ENCODE data around the gene CD209.
A peak's percentile ranks its signal among the peaks of the same experiment; 100 is the strongest.
"Not testable (repeated sequence)": the region's sequence is repeated elsewhere in the genome, so short reads cannot be mapped to it uniquely, and the experiment has no call there.

The CD209 gene
- 3.2 to 26.7 (median 8.6) reads per million in 17 experiments for total RNA-seq

DNA sequence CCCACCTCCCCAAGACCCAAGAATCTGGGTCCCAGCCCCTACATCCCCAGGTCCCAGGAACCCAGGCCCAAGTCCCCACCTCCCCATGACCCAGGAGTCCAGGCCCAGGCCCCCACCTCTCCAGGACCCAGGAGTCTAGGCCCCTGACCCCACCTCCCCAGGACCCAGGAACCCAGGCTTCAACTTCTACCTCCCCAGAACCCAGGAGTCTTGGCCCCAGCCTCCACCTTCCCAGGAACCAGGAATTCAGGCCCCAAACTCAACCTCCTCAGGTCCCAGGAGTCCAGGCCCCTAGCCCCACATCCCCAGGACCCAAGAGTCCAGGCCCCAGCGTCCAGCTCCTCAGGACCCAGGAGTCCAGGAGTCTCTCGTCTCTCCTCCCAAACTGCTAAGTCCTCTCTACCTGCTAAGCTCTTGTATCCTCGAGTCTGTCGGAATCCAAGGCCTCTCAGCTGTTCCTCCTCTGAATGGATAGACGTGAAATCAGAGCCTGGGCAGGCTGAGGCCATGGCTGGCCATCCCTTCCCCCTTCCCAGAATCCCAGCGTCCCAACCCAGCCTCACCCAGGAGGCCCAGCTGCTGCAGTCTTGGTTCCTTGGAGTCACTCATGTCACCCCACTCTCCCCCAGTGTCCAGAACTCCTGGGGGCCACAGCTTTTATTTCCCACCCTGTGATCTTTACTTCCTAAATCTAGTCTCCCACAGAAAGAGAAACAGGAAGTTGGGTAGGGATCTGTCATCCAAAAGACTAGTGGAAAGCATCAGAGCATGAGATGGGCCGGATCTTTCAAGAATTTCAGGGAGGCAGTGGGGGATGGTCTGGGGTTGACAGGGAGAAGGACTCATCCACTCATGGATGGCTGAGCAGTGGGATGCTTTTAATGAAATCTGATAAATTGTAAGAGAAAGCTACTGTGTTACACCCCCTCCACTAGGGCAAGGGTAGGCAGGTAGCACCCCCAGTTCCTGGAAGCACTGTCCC, at the start of gene CD209:
TSS of gene CD209 (minus strand) at position 632 of the 982 bp plus-strand sequence. CDS start at position 609, 23 bp downstream.
- peak; percentile 78 to 90 (median 86) for DNase-seq

DNA sequence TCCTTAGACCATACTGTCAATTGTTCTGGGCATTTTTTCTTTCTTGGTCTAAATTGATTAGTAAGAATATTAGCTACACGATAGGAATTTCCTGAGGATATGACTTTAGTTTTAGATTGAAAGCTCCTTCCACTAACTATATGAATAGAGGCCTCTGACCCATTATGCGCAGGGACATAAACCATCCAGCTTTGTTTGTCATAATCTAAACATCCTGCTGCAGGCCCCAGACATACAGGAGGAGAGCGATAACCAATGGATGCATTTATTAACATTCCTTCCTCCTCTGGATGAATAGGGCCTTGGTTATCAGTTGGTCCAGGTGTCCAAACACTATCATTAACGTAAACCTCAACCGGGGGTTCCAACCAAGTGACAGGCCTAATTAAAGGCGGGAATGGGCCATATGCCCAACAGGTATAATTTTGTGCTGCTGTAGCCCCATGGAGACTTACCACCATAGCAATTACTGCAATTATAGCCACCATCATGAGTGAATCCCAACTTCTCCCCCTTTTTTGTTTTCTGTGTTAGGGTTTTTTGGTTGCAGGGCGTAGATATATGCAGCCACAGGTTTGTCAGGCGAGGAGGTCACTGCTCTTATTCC, 48.3 kb upstream of the CD209 start:
- DNase-seq: no peak

GRCh38 chr19:7793493-7793892, 46.2 kb upstream of the CD209 start:
- no peak for DNase-seq

DNA sequence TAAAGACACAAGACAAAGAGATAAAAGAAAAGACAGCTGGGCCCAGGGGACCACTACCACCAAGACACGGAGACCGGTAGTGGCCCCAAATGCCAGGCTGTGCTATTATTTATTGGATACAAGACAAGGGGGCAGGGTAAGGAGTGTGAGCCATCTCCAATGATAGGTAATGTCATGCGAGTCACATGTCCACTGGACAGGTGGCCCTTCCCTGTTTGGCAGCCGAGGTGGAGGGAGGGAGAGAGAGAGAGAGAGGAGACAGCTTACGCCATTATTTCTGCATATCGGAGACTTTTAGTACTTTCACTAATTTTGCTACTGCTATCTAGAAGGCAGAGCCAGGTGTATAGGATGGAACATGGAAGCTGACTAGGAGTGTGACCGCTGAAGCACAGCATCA, 45.4 kb upstream of the CD209 start:
- not testable (repeated sequence) for DNase-seq

GRCh38 chr19:7792281-7792680, 44.9 kb upstream of the CD209 start:
- DNase-seq: no peak

GRCh38 chr19:7790416-7790815, 43.1 kb upstream of the CD209 start:
- no peak for DNase-seq

DNA sequence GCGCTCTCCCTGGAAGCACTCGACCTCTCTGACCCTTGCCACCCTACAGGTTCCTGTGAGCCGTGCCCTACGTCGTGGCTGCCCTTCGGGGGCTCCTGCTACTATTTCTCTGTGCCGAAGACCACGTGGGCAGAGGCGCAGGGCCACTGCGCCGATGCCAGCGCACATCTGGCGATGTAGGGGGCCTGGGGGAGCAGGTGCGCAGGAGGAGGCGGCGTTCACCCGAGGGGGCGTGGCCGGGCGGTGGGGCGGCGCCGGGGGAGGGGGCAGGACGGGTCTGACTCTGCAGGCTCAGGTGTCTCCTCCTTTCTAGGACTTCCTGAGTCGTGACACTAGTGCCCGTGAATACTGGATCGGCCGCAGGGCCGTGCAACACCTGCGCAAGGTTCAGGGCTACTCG, 42.1 kb upstream of the CD209 start:
- no peak for DNase-seq

- DNase-seq: no peak
Observed at GRCh38 chr19:7788933-7789323, 41.6 kb upstream of the CD209 start.

DNA sequence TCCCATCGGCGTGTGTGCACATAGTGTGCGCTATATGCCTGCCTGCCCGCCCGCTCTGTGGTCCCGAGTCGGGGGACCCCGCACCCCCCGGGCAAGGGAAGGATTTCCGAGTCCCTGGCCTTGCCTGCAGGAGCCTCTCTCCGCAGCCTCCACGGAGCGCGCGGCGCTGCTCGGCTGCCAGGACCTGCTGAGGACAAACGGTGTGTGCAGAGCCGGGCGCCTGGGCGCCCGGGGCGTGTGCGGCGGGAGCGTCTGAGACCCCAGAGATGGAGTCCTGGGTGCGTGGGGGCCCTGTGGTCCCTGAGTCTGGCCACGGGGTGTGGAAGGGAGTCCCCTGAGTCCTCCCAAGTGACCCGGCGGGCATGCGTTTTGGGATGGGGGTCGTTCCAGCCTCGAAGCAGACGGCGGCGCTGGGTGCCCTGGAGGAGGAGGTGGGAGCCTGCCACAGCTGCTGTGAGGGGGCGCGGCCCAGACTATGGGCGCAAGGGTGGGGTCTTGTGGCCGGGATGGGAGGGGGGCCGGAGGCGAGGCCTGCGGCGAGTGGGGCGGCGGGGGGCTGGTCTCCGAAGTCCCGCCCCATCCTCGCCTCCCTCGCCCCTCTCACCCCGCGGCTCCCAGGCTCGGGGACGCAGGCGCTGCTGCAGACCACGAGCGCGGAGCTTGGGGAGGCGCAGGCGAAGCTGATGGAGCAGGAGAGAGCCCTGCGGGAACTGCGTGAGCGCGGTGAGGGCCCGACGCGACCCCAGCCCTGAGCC, 41.0 kb upstream of the CD209 start:
- peak in 2 of 4 experiments; percentile 25 to 29 for DNase-seq

- no peak for DNase-seq
Observed at GRCh38 chr19:7787602-7788177, 40.4 kb upstream of the CD209 start.

- DNase-seq: peak in 1 of 4 experiments; percentile 27
Observed at GRCh38 chr19:7787141-7787540, 39.8 kb upstream of the CD209 start.

DNA sequence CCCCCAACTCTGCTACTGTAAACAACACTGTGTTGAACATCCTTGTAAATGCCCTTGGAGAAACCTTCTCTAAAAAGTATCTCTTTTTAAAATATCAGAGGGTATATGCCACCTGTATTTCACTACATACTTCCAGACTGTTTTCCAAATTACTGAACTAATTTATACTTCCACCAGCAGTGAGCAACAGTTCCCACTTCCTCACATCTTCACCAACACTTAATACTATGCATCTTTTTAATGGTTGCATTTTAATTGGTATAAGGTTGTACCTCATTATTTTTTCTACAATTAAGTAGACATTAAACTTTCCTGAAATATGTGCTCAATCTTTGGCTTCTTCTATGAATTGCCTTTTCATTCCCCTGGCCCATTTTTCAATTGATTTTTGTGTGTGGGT, 37.5 kb upstream of the CD209 start:
- DNase-seq: no peak

- DNase-seq: peak; percentile 61 to 84 (median 70)
Observed at GRCh38 chr19:7783991-7784423, 36.7 kb upstream of the CD209 start.

GRCh38 chr19:7781157-7781556, 33.8 kb upstream of the CD209 start:
- DNase-seq: no peak

DNA sequence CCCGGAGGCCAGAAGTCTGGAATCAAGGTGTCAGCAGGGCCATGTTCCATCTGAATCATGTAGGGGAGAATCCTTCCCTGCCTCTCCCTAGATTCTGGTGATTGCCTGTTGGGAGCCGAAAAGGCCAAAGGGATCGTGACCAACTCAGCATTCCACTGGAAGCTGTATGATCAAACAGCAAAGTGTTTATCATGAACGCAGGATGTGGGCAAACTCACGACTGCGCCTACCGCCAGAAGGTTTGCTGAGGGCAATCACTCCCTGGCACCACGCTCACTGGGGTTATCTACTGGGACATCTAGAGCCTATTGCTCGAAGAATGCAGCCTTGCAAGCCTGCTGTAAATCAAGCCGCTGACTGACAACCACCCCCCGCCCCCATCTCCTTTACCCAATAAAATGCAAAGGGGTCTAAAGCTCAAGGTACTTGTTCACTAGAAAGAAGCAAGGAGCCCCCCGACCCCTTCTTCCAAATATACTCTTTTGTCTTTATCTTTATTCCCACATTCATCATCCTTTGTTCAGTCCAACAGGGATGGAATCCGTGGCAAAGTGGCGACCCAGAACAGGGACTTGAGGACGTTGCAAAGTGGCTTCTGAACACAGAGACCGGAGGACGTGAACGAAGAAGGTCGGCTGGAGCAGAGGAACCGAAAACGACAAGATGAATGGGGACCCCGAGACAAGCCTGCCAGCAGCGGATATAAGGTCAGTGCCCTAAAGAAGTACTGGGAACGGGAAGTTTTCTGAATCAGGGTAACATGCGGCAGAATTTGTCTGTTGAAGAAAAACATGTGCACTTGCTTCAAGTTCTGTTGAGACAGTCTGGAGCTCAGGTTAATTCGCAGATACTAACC, 32.5 kb upstream of the CD209 start:
- DNase-seq: no peak

- DNase-seq: peak; percentile 47 to 68 (median 64)
Observed at GRCh38 chr19:7778081-7778480, 30.7 kb upstream of the CD209 start.

DNA sequence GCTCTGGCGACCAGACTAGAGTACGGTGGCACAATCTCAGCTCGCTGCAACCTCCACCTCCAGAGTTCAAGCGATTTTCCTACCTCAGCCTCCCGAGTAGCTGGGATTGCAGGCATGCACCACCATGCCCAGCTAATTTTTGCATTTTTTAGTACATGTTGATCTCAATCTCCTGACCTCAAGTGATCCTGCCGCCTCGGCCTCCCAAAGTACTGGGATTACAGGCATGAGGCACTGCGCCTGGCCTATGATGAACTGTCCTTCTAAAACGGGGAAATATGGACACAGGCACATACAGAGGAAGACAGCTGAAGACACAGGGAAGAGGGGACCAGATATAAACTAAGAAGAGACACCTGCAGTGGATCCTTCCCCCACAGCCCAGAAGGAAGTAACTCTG, 28.4 kb upstream of the CD209 start:
- DNase-seq: no peak

GRCh38 chr19:7773841-7774240, 26.5 kb upstream of the CD209 start:
- DNase-seq: no peak

- peak; percentile 52 to 71 (median 66) for DNase-seq
Observed at GRCh38 chr19:7772752-7773291, 25.5 kb upstream of the CD209 start.

- no peak for DNase-seq
Observed at GRCh38 chr19:7771072-7771471, 23.7 kb upstream of the CD209 start.

DNA sequence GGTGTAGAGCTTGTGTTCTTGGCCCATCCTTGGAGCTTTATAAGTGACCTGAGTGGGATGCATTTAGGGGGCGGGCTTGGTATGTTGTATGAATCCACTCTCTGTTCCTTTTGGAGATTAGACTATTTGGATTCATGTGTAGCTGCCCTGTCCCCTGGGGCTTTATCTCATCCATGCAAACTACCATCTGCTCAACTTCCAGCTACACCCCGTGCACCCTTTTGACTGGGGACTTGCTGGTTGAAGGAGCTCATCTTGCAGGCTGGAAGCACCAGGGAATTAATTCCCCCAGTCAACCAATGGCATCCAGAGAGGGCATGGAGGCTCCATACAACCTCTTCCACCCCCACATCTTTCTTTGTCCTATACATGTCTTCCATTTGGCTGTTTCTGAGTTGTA, 21.8 kb upstream of the CD209 start:
- no peak for DNase-seq

Data from suppressor macrophage (primary cell).